NCI-H82 (cell line): ENCODE measurements around the gene PCBD2.

Experiments used
- DNase-seq: peaks from one replicate; lab custom pipeline; 2025; lab: John Stamatoyannopoulos, UW

Gene PCBD2

GRCh38 chr5:135007749-135008363, 102.9 kb downstream of the PCBD2 start:
- no peak for DNase-seq

GRCh38 chr5:135008556-135008955, 103.6 kb downstream of the PCBD2 start:
- no peak for DNase-seq

GRCh38 chr5:135008981-135009735, 104.2 kb downstream of the PCBD2 start:
- DNase-seq, result no peak

- no peak for DNase-seq
Measured at GRCh38 chr5:135009736-135010501, 105.0 kb downstream of the PCBD2 start.

GRCh38 chr5:135010502-135011354, 105.8 kb downstream of the PCBD2 start:
- no peak for DNase-seq

GRCh38 chr5:135011355-135012032, 106.6 kb downstream of the PCBD2 start:
- no peak for DNase-seq

GRCh38 chr5:135012033-135012588, 107.2 kb downstream of the PCBD2 start:
- DNase-seq, result no peak
